H9 (cell line): ENCODE measurements around the gene NT5DC1. TPM values are rescaled to one million over a fixed set of nuclear protein-coding genes. Genes with fewer than 3 reads are reported as not detected.

Experiments
- DNase-seq: peaks from one replicate; pipeline ENCODE4 v3.0.0-alpha.2; 2017
- H2AFZ ChIP-seq: one replicate; pipeline ENCODE4 v1.6.1; 2013; ENCODE audit warnings: mild to moderate bottlenecking, low read length, control low read depth, moderate library complexity
- H2AK5ac ChIP-seq: 2 replicates; pipeline ENCODE4 v1.6.1; 2013; ENCODE audit warnings: low read length, control low read depth, mixed read lengths; ENCODE audit not compliant: insufficient read length
- H2BK120ac ChIP-seq: one replicate; pipeline ENCODE4 v1.6.1; 2013; ENCODE audit warnings: low read depth, mild to moderate bottlenecking, low read length, control low read depth, inconsistent platforms; ENCODE audit not compliant: poor library complexity, severe bottlenecking
- H2BK12ac ChIP-seq: 2 replicates; pipeline ENCODE4 v1.6.1; 2013; ENCODE audit warnings: low read length, control low read depth, mixed read lengths, low read depth; ENCODE audit not compliant: insufficient read length
- H2BK15ac ChIP-seq: 2 replicates; pipeline ENCODE4 v1.6.1; 2013; ENCODE audit warnings: low read depth, low read length, control low read depth
- H2BK20ac ChIP-seq: one replicate; pipeline ENCODE4 v1.6.1; 2013; ENCODE audit warnings: low read depth, mild to moderate bottlenecking, low read length, control low read depth, inconsistent platforms; ENCODE audit not compliant: poor library complexity, severe bottlenecking
- H2BK5ac ChIP-seq: 2 replicates; pipeline ENCODE4 v1.6.1; 2013; ENCODE audit warnings: low read length, control low read depth, mixed read lengths; ENCODE audit not compliant: insufficient read length
- H3K14ac ChIP-seq: 2 replicates; pipeline ENCODE4 v1.6.1; 2013; ENCODE audit warnings: low read length, control low read depth; ENCODE audit not compliant: insufficient read depth
- H3K18ac ChIP-seq: 2 replicates; pipeline ENCODE4 v1.6.1; 2013; ENCODE audit warnings: low read depth, mild to moderate bottlenecking, mixed read lengths, low read length, control low read depth; ENCODE audit not compliant: insufficient read length
- H3K23ac ChIP-seq: 2 replicates; pipeline ENCODE4 v1.6.1; 2013; ENCODE audit warnings: low read length, control low read depth, mixed read lengths, low read depth; ENCODE audit not compliant: insufficient read length
- H3K23me2 ChIP-seq: 2 replicates; pipeline ENCODE4 v1.6.1; 2013; ENCODE audit warnings: low read depth, mild to moderate bottlenecking, mixed read lengths, low read length, control low read depth; ENCODE audit not compliant: insufficient read length, poor library complexity, severe bottlenecking
- H3K27ac ChIP-seq: 2 replicates; pipeline ENCODE4 v1.5.1; 2013; ENCODE audit warnings: low read length, control low read depth, mixed read lengths, low read depth; ENCODE audit not compliant: insufficient read length
- H3K27me3 ChIP-seq: 2 replicates; pipeline ENCODE4 v1.6.1; 2013; ENCODE audit warnings: low read length, control low read depth, inconsistent platforms; ENCODE audit not compliant: insufficient read depth
- H3K4ac ChIP-seq: 2 replicates; pipeline ENCODE4 v1.6.1; 2013; ENCODE audit warnings: low read depth, mild to moderate bottlenecking, control low read depth, inconsistent platforms, low read length, moderate library complexity
- H3K4me1 ChIP-seq: 2 replicates; pipeline ENCODE4 v1.6.1; 2013; ENCODE audit warnings: low read length, control low read depth, inconsistent platforms; ENCODE audit not compliant: insufficient read depth
- H3K4me2 ChIP-seq: 2 replicates; pipeline ENCODE4 v1.6.1; 2013; ENCODE audit warnings: low read length, control low read depth, mixed read lengths; ENCODE audit not compliant: insufficient read length, insufficient read depth
- H3K56ac ChIP-seq: 2 replicates; pipeline ENCODE4 v1.6.1; 2013; ENCODE audit warnings: low read depth, mild to moderate bottlenecking, mixed read lengths, low read length, control low read depth; ENCODE audit not compliant: insufficient read length
- H3K79me1 ChIP-seq: 2 replicates; pipeline ENCODE4 v1.6.1; 2013; ENCODE audit warnings: low read depth, mild to moderate bottlenecking, moderate library complexity, low read length, control low read depth, inconsistent platforms; ENCODE audit not compliant: insufficient read depth, poor library complexity, severe bottlenecking
- H3K79me2 ChIP-seq: 2 replicates; pipeline ENCODE4 v1.6.1; 2013; ENCODE audit warnings: low read length, control low read depth, inconsistent platforms; ENCODE audit not compliant: insufficient read depth
- H3K9ac ChIP-seq: 2 replicates; pipeline ENCODE4 v1.6.1; 2013; ENCODE audit warnings: low read length, control low read depth, mixed read lengths; ENCODE audit not compliant: insufficient read length; ENCODE audit errors: extremely low read depth
- H3K9me3 ChIP-seq: one replicate; pipeline ENCODE4 v1.6.1; 2013; ENCODE audit warnings: low read depth, low read length, inconsistent platforms; ENCODE audit not compliant: control insufficient read depth
- H3T11ph ChIP-seq: one replicate; pipeline ENCODE4 v1.6.1; 2013; ENCODE audit warnings: mild to moderate bottlenecking, low read length, control low read depth, inconsistent platforms
- H4K20me1 ChIP-seq: one replicate; pipeline ENCODE4 v1.6.1; 2013; ENCODE audit not compliant: control insufficient read depth, insufficient read length, insufficient read depth
- H4K5ac ChIP-seq: 2 replicates; pipeline ENCODE4 v1.6.1; 2013; ENCODE audit warnings: low read depth, mild to moderate bottlenecking, mixed read lengths, low read length, control low read depth; ENCODE audit not compliant: insufficient read length
- H4K8ac ChIP-seq: replicated peaks from 2 replicates; pipeline ENCODE4 v1.6.1; 2013; ENCODE audit warnings: low read length, control low read depth, mixed read lengths, low read depth; ENCODE audit not compliant: insufficient read length
- H4K91ac ChIP-seq: 2 replicates; pipeline ENCODE4 v1.6.1; 2013; ENCODE audit warnings: low read depth, mild to moderate bottlenecking, moderate library complexity, mixed read lengths, low read length, control low read depth; ENCODE audit not compliant: insufficient read length
- H3K27ac Mint-ChIP-seq, 3 experiments: 2 replicates in 2 of 3; 3 replicates in 1 of 3; pipeline ENCODE4 v1.8.0; 2020 to 2021; ENCODE audit warnings: mixed read lengths in 3 of 3, mild to moderate bottlenecking in 1 of 3, moderate library complexity in 1 of 3
- H3K27me3 Mint-ChIP-seq: 2 replicates; pipeline ENCODE4 v1.8.0; 2021; ENCODE audit warnings: low read depth, mild to moderate bottlenecking, moderate library complexity, mixed read lengths
- H3K36me3 Mint-ChIP-seq, 3 experiments: 2 replicates in 2 of 3; 3 replicates in 1 of 3; pipeline ENCODE4 v1.8.0; 2020 to 2021; ENCODE audit warnings: low read depth in 3 of 3, mixed read lengths in 3 of 3; ENCODE audit not compliant: insufficient read depth in 1 of 3
- H3K4me1 Mint-ChIP-seq, 2 experiments: 2 replicates each; pipeline ENCODE4 v1.8.0; 2020; ENCODE audit warnings: mixed read lengths in 2 of 2
- H3K4me3 Mint-ChIP-seq, 2 experiments: 2 replicates in 1 of 2; 3 replicates in 1 of 2; pipeline ENCODE4 v1.8.0; 2020 to 2021; ENCODE audit warnings: mild to moderate bottlenecking in 2 of 2, mixed read lengths in 2 of 2, moderate library complexity in 1 of 2
- H3K9me3 Mint-ChIP-seq, 2 experiments: 2 replicates in 1 of 2; 3 replicates in 1 of 2; pipeline ENCODE4 v1.8.0; 2020; ENCODE audit warnings: mild to moderate bottlenecking in 2 of 2, mixed read lengths in 2 of 2, moderate library complexity in 1 of 2
- WGBS: extraction: QIAGEN DNeasy Blood & Tissue Kit; methylation state at CpG from one replicate; pipeline ENCODE4 v1.1.7; 2013; ENCODE audit warnings: missing lambda C conversion rate, low lambda C conversion rate, mixed read lengths; ENCODE audit not compliant: insufficient read length; ENCODE audit errors: extremely low coverage; 5-methylcytosine and 5-hydroxymethylcytosine counted together
- total RNA-seq: library from RNA; stranded (reverse); gene quantifications from 2 replicates; pipeline ENCODE4 v1.2.1, GENCODE V29; 2021
- TF ChIP-seq, protein P1 (sequence below): fragments of 200-600 bp; sonication (generic); conservative IDR thresholded peaks from 3 replicates; pipeline ENCODE4 v1.8.0; 2021; ENCODE audit warnings: antibody characterized with exemption, mild to moderate bottlenecking

NT5DC1 gene
- total RNA-seq, 1 experiment from 2014 or later, result 64.9 TPM

DNA sequence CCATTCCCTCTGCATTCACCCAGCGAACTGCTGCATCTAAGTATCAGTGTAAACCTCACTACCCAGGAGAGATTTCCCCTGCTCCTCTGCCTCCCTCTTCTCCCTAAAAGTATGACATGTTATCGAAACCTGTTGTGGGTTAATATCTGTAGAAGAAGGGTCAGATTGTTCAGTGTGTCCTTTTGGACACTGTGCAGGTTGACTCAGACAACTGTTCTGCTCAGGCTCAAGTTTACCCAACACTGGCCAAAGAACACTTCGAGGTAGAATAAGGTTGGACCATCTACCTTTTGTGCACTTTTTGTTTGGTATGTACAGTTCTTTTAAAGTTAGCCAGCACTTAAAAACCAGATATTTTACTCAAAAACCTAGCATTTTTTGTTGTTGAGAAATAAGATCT, 4.6 kb downstream of the NT5DC1 start:
- H4K20me1 ChIP-seq, result no peaks in the 10 kb centered on the region
- H3K27ac ChIP-seq, result no peak overlapping the region
- no peaks in the 10 kb centered on the region for H3K9me3 ChIP-seq
- peaks cover 8 to 39% (median 19%) of the 10 kb centered on the region in 3 experiments; a peak in 6 of 7 replicates for H3K36me3 Mint-ChIP-seq
- H3K23me2 ChIP-seq, result no peaks in the 10 kb centered on the region
- H2BK15ac ChIP-seq, result no peak overlapping the region
- H3K4ac ChIP-seq, result no peak overlapping the region
- no peak overlapping the region for H2AK5ac ChIP-seq
- no peak overlapping the region for H4K91ac ChIP-seq
- no peak overlapping the region for H3K9ac ChIP-seq
- no peak overlapping the region for H2BK120ac ChIP-seq
- no peak overlapping the region for H2BK20ac ChIP-seq
- H3K14ac ChIP-seq, result no peak overlapping the region
- H3K27ac Mint-ChIP-seq, result peak overlapping the region; percentile 61 to 95 (median 94); a peak in 5 of 7 replicates
- H3K4me1 ChIP-seq, result peaks cover 10% of the 10 kb centered on the region
- H3K27me3 ChIP-seq, result no peaks in the 10 kb centered on the region
- no peak overlapping the region for H2BK5ac ChIP-seq
- DNase-seq, result no peak
- peaks cover 75 to 76% of the 10 kb centered on the region in 2 experiments for H3K4me1 Mint-ChIP-seq
- H3K79me1 ChIP-seq, result no peaks in the 10 kb centered on the region
- TF ChIP-seq, protein P1, sequence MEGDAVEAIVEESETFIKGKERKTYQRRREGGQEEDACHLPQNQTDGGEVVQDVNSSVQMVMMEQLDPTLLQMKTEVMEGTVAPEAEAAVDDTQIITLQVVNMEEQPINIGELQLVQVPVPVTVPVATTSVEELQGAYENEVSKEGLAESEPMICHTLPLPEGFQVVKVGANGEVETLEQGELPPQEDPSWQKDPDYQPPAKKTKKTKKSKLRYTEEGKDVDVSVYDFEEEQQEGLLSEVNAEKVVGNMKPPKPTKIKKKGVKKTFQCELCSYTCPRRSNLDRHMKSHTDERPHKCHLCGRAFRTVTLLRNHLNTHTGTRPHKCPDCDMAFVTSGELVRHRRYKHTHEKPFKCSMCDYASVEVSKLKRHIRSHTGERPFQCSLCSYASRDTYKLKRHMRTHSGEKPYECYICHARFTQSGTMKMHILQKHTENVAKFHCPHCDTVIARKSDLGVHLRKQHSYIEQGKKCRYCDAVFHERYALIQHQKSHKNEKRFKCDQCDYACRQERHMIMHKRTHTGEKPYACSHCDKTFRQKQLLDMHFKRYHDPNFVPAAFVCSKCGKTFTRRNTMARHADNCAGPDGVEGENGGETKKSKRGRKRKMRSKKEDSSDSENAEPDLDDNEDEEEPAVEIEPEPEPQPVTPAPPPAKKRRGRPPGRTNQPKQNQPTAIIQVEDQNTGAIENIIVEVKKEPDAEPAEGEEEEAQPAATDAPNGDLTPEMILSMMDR, result no peak
- H3K79me2 ChIP-seq, result peaks cover 4% of the 10 kb centered on the region; the same call in 1 of the 2 replicates
- H3T11ph ChIP-seq, result no peak overlapping the region
- no peak overlapping the region for H4K8ac ChIP-seq
- no peaks in the 10 kb centered on the region; a peak in 1 of 5 replicates for H3K9me3 Mint-ChIP-seq
- H3K18ac ChIP-seq, result no peak overlapping the region
- H3K23ac ChIP-seq, result no peak overlapping the region
- H3K27me3 Mint-ChIP-seq, result no peaks in the 10 kb centered on the region; the same call in 1 of the 2 replicates
- H4K5ac ChIP-seq, result no peak overlapping the region
- H3K4me2 ChIP-seq, result no peak overlapping the region
- no CpG with 5 or more reads among the region's 3 CpGs for WGBS
- H3K56ac ChIP-seq, result no peak overlapping the region
- no peak overlapping the region for H3K4me3 Mint-ChIP-seq
- no peak overlapping the region for H2BK12ac ChIP-seq
- H2AFZ ChIP-seq, result no peak overlapping the region
